ENCODE results near the gene COMMD7. TPM values are rescaled to one million over a fixed set of nuclear protein-coding genes. Genes with fewer than 3 reads are reported as not detected.
"Not testable (repeated sequence)": the region's sequence is repeated elsewhere in the genome, so short reads cannot be mapped to it uniquely, and the experiment has no call there.

COMMD7 gene
- total RNA-seq, 2 donors from 2014 or later, result 33.9 to 47.5 TPM

- not testable (repeated sequence) for H3K9me3 ChIP-seq (ENCODE audit: control insufficient read depth, low read length, poor library complexity, severe bottlenecking); H3K27ac Mint-ChIP-seq; ATAC-seq; H3K36me3 Mint-ChIP-seq (ENCODE audit: low read depth); H3K4me3 Mint-ChIP-seq; DNase-seq; H3K27me3 Mint-ChIP-seq
- H3K4me1 Mint-ChIP-seq, result peaks cover 11% of the 10 kb centered on the region
Observed at GRCh38 chr20:32728435-32728834, 14.8 kb downstream of the COMMD7 start.

DNA sequence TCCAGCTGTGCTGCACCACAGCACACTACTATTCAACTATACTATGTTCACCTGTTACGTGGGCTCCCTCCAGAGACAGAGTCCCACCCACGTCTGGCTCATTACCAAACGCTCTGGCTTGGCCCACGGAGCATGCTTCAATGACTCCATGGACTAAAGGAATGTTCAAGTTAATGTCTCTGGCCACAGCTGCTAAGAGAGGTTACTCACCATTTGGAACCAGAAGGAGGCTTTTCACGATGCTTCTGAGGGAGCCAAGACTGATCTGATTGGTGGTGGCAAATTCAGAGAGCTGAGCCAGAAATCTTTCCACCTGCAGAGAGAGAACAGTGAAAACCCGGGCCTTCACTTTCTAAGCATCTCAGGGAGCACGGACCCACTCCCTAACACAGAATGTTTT is 15.6 kb downstream of the COMMD7 start:
- no peaks in the 10 kb centered on the region for H3K9me3 ChIP-seq (ENCODE audit: control insufficient read depth, low read length, poor library complexity, severe bottlenecking)
- no peaks in the 10 kb centered on the region for H3K27me3 Mint-ChIP-seq
- no peaks in the 10 kb centered on the region for H3K36me3 Mint-ChIP-seq (ENCODE audit: low read depth)
- peaks cover 11% of the 10 kb centered on the region for H3K4me1 Mint-ChIP-seq
- H3K27ac Mint-ChIP-seq, result no peak overlapping the region
- DNase-seq, result no peak
- ATAC-seq, result no peak
- H3K4me3 Mint-ChIP-seq, result no peak overlapping the region

GRCh38 chr20:32718749-32719348 is 24.4 kb downstream of the COMMD7 start:
- no peak for ATAC-seq

GRCh38 chr20:32711346-32711745 is 31.9 kb downstream of the COMMD7 start:
- H3K4me3 Mint-ChIP-seq, result no peak overlapping the region
- DNase-seq (no peak), ATAC-seq (no peak)
- no peaks in the 10 kb centered on the region for H3K9me3 ChIP-seq (ENCODE audit: control insufficient read depth, low read length, poor library complexity, severe bottlenecking)
- H3K27me3 Mint-ChIP-seq, result no peaks in the 10 kb centered on the region
- H3K4me1 Mint-ChIP-seq, result no peaks in the 10 kb centered on the region
- no peaks in the 10 kb centered on the region for H3K36me3 Mint-ChIP-seq (ENCODE audit: low read depth)
- no peak overlapping the region for H3K27ac Mint-ChIP-seq

More at GRCh38 chr20:32718749-32719348, 24.4 kb downstream of the COMMD7 start:
- H3K27me3 Mint-ChIP-seq, result no peaks in the 10 kb centered on the region
- H3K9me3 ChIP-seq (ENCODE audit: control insufficient read depth, low read length, poor library complexity, severe bottlenecking), result no peaks in the 10 kb centered on the region
- H3K36me3 Mint-ChIP-seq (ENCODE audit: low read depth), result peaks cover 6% of the 10 kb centered on the region
- H3K27ac Mint-ChIP-seq, result peak overlapping the region; percentile 65
- no peak for DNase-seq
- no peak overlapping the region for H3K4me3 Mint-ChIP-seq
- peaks cover 10% of the 10 kb centered on the region for H3K4me1 Mint-ChIP-seq

- no peak overlapping the region for H3K27ac Mint-ChIP-seq
- H3K4me1 Mint-ChIP-seq, result no peaks in the 10 kb centered on the region
- no peak overlapping the region for H3K4me3 Mint-ChIP-seq
- no peaks in the 10 kb centered on the region for H3K27me3 Mint-ChIP-seq
- peaks cover under 1% of the 10 kb centered on the region for H3K36me3 Mint-ChIP-seq (ENCODE audit: low read depth)
- no peak for ATAC-seq
- no peak for DNase-seq
- H3K9me3 ChIP-seq (ENCODE audit: control insufficient read depth, low read length, poor library complexity, severe bottlenecking), result no peaks in the 10 kb centered on the region
Observed at GRCh38 chr20:32709632-32710121, 33.6 kb downstream of the COMMD7 start.

- H3K9me3 ChIP-seq (ENCODE audit: control insufficient read depth, low read length, poor library complexity, severe bottlenecking); H3K4me3 Mint-ChIP-seq; H3K36me3 Mint-ChIP-seq (ENCODE audit: low read depth); DNase-seq; H3K4me1 Mint-ChIP-seq; H3K27me3 Mint-ChIP-seq; ATAC-seq; H3K27ac Mint-ChIP-seq: not testable (repeated sequence)
Observed at GRCh38 chr20:32709029-32709631, 34.1 kb downstream of the COMMD7 start.

- no peak for DNase-seq
Observed at GRCh38 chr20:32707691-32708581, 35.3 kb downstream of the COMMD7 start.

DNA sequence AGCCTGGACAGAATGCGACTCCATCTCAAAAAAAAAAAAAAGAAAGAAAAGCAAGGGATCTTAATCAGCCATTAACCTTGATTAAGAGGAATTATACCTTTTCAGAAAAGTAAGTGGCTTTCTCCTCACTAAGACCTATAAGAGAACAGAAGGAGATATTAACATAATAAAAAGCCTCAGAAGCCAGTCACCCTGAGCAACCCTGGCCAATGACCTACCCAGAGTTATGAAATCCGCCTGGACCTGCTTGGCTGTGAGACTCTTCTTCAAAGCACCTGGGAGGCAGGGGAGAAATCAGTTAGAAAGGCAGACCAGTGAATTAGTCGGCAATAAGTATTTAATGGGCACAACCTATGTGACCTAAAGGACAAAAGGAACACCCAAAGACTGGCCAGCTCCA is 36.8 kb downstream of the COMMD7 start:
- DNase-seq, result no peak
- no peak for ATAC-seq
- Mint-ChIP-seq H3K36me3 (ENCODE audit: low read depth) (peaks cover 2% of the 10 kb centered on the region), H3K27ac (peak overlapping the region; percentile 11), H3K4me1 (no peaks in the 10 kb centered on the region), H3K27me3 (no peaks in the 10 kb centered on the region), H3K4me3 (no peak overlapping the region)
- H3K9me3 ChIP-seq (ENCODE audit: control insufficient read depth, low read length, poor library complexity, severe bottlenecking), result no peaks in the 10 kb centered on the region

More at GRCh38 chr20:32707691-32708581, 35.3 kb downstream of the COMMD7 start:
- Mint-ChIP-seq H3K4me3 (no peak overlapping the region), H3K27me3 (no peaks in the 10 kb centered on the region), H3K27ac (no peak overlapping the region), H3K4me1 (no peaks in the 10 kb centered on the region), H3K36me3 (ENCODE audit: low read depth) (peaks cover 2% of the 10 kb centered on the region)
- no peak for ATAC-seq
- H3K9me3 ChIP-seq (ENCODE audit: control insufficient read depth, low read length, poor library complexity, severe bottlenecking), result no peaks in the 10 kb centered on the region

GRCh38 chr20:32702706-32703425 is 40.4 kb downstream of the COMMD7 start:
- ATAC-seq, result no peak
- Mint-ChIP-seq H3K4me3 (no peak overlapping the region), H3K27ac (no peak overlapping the region), H3K4me1 (peaks cover 4% of the 10 kb centered on the region), H3K27me3 (no peaks in the 10 kb centered on the region), H3K36me3 (ENCODE audit: low read depth) (peaks cover 2% of the 10 kb centered on the region)
- no peaks in the 10 kb centered on the region for H3K9me3 ChIP-seq (ENCODE audit: control insufficient read depth, low read length, poor library complexity, severe bottlenecking)
- DNase-seq, result no peak

DNA sequence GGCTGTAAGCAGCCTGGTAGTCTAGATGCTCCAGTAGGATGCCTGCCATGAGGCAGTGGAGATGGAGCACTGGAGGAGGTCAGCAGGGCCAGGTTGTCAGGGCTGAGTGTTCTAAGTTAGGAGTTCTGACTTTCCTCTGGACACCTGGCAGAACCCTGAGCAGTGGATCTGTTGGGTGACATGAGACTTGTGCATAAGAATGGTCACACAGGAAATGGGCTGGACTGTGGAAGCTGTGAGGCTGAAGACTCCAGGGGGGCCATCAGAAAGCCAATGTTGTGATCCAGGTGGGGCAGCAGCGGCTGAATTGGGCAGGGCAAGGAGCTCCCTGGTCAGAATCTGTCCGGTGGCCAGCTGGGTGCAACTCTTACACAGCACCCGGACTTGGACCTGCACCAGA is 45.7 kb downstream of the COMMD7 start:
- DNase-seq (no peak), ATAC-seq (no peak)
- Mint-ChIP-seq H3K27me3 (no peaks in the 10 kb centered on the region), H3K4me3 (no peak overlapping the region), H3K4me1 (peaks cover 6% of the 10 kb centered on the region), H3K36me3 (ENCODE audit: low read depth) (peaks cover 4% of the 10 kb centered on the region), H3K27ac (peak overlapping the region; percentile 32)
- no peaks in the 10 kb centered on the region for H3K9me3 ChIP-seq (ENCODE audit: control insufficient read depth, low read length, poor library complexity, severe bottlenecking)

DNA sequence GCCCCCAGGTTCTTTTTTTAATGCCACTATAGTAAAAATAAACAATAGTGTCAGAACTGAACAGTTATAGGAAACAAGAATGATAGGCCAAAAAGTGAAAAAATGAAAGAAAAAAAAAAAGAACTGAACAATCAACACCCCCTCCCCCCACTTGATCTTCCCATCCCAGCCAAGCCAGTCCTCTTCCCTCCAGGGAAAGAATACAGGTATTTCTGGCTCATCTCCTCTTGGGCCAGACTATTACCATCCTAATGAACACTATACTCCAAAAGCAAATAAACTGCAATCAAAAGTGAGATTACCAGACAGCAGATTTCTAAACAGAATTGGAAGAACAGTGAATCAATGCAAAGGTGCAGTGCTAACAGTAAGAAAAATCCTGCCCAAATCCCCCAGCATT is 48.2 kb downstream of the COMMD7 start:
- no peak overlapping the region for H3K4me3 Mint-ChIP-seq
- peaks cover 6% of the 10 kb centered on the region for H3K4me1 Mint-ChIP-seq
- H3K27ac Mint-ChIP-seq, result peak overlapping the region; percentile 27
- DNase-seq, result no peak
- no peak for ATAC-seq
- H3K27me3 Mint-ChIP-seq, result no peaks in the 10 kb centered on the region
- H3K36me3 Mint-ChIP-seq (ENCODE audit: low read depth), result peaks cover 4% of the 10 kb centered on the region
- H3K9me3 ChIP-seq (ENCODE audit: control insufficient read depth, low read length, poor library complexity, severe bottlenecking), result no peaks in the 10 kb centered on the region

DNA sequence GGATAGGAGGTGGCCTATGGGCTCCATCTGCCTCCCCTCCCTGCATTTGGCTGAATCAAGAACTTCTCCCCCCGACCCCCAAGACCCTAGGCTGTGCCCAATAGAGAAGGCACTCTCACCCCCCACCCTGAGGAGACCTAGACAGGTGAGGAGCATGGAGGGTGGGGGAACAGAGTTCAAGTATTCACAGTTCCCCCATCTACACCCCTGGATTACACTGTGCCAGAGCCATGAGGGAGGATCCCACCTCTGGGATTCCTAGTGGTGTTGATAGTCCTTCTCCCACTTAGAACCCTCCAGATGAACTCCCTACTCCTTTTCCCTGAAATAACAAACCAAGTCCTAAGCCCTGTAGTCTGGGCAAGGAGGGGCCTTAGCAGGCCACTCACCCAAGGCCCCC is 54.3 kb downstream of the COMMD7 start:
- DNase-seq; H3K4me3 Mint-ChIP-seq; H3K27me3 Mint-ChIP-seq; ATAC-seq; H3K4me1 Mint-ChIP-seq; H3K9me3 ChIP-seq (ENCODE audit: control insufficient read depth, low read length, poor library complexity, severe bottlenecking); H3K27ac Mint-ChIP-seq; H3K36me3 Mint-ChIP-seq (ENCODE audit: low read depth): not testable (repeated sequence)

GRCh38 chr20:32687180-32687532 is 56.1 kb downstream of the COMMD7 start:
- no peak overlapping the region for H3K27ac Mint-ChIP-seq
- H3K36me3 Mint-ChIP-seq (ENCODE audit: low read depth), result no peaks in the 10 kb centered on the region
- no peak for ATAC-seq
- H3K4me1 Mint-ChIP-seq, result peaks cover 2% of the 10 kb centered on the region
- no peak overlapping the region for H3K4me3 Mint-ChIP-seq
- H3K9me3 ChIP-seq (ENCODE audit: control insufficient read depth, low read length, poor library complexity, severe bottlenecking), result no peaks in the 10 kb centered on the region
- no peaks in the 10 kb centered on the region for H3K27me3 Mint-ChIP-seq
- DNase-seq, result no peak

Measured in T-helper 17 cell (primary cell).